GM12878 (cell line): ENCODE data around the gene MYO1H. TPM values are rescaled to one million over a fixed set of nuclear protein-coding genes. Genes with fewer than 3 reads are reported as not detected.

Experiments
- ATAC-seq: fragments of 200-7000 bp; cut with Tn5 transposase; 3 replicates; pipeline ENCODE4 v1.9.1; 2020; ENCODE audit warnings: mild to moderate bottlenecking, moderate library complexity
- BruUV-seq: library from RNA; stranded (reverse); fragments of 400-500 nt; replicated peaks from 2 replicates; lab custom pipeline; 2021; lab: Mats Ljungman, UMichigan
- CTCF ChIA-PET: fragments of 300-600 bp; sonication (Branson Sonifier 250); formaldehyde crosslinking; extraction: SDS; loops from one replicate; lab custom pipeline; 2021; ENCODE audit warnings: inconsistent platforms; lab: Yijun Ruan, JAX
- POLR2A ChIA-PET: fragments of 350-600 bp; formaldehyde crosslinking; extraction: SDS; loops from one replicate; lab custom pipeline; 2021; ENCODE audit warnings: inconsistent platforms; lab: Charles Lee
- RAD21 ChIA-PET: fragments of 300-600 bp; sonication (Branson Sonifier 250); formaldehyde crosslinking; loops from one replicate; lab custom pipeline; 2023; ENCODE audit warnings: antibody characterized with exemption; ENCODE audit not compliant: unreplicated experiment; lab: Charles Lee
- SMC1A ChIA-PET: fragments of 300-600 bp; sonication (Branson Sonifier 250); formaldehyde crosslinking; loops from one replicate; lab custom pipeline; 2023; ENCODE audit not compliant: unreplicated experiment, uncharacterized antibody; lab: Charles Lee
- DNase-seq: peaks from one replicate; pipeline ENCODE4 v3.0.0-alpha.2; 2011; ENCODE audit warnings: low read depth, low spot score
- FAIRE-seq: peaks from 3 replicates; lab custom pipeline; 2011; peaks lifted over from hg19 to GRCh38; lab: Jason Lieb, UNC
- H2AFZ ChIP-seq: 2 replicates; pipeline ENCODE4 v1.6.0; 2011; ENCODE audit warnings: low read depth, low read length, control low read depth; ENCODE audit not compliant: control insufficient read depth
- H3K27ac ChIP-seq: 2 replicates; pipeline ENCODE4 v1.5.1; 2011; ENCODE audit warnings: control low read depth; ENCODE audit not compliant: control insufficient read depth, insufficient read depth
- H3K27me3 ChIP-seq, 2 experiments: replicated peaks in 1 of 2; 2 replicates each; pipeline versions ENCODE4 v1.6.0 to v1.6.1; 2011; ENCODE audit warnings: low read length in 1 of 2; ENCODE audit not compliant: control insufficient read depth in 2 of 2, insufficient read depth in 2 of 2
- H3K36me3 ChIP-seq, 2 experiments: 2 replicates each; pipeline ENCODE4 v1.5.1; 2011; ENCODE audit warnings: low read length in 1 of 2; ENCODE audit not compliant: control insufficient read depth in 2 of 2, insufficient read depth in 2 of 2
- H3K4me1 ChIP-seq: 2 replicates; pipeline ENCODE4 v1.6.1; 2011; ENCODE audit warnings: mild to moderate bottlenecking, low read length, moderate library complexity, mixed read lengths; ENCODE audit not compliant: control insufficient read depth, insufficient read depth
- H3K4me2 ChIP-seq: 2 replicates; pipeline ENCODE4 v1.6.0; 2011; ENCODE audit warnings: control low read depth; ENCODE audit not compliant: control insufficient read depth, insufficient read depth
- H3K4me3 ChIP-seq: fragments of 200-600 bp; sonication (generic); 2 replicates; pipeline ENCODE4 v1.5.1; 2016
- H3K79me2 ChIP-seq: 2 replicates; pipeline ENCODE4 v1.6.0; 2011; ENCODE audit warnings: low read length; ENCODE audit not compliant: control insufficient read depth, insufficient read depth
- H3K9ac ChIP-seq: 2 replicates; pipeline ENCODE4 v1.8.0; 2011; ENCODE audit warnings: low read length, control low read depth, mixed read lengths; ENCODE audit not compliant: control insufficient read depth, insufficient read depth
- H3K9me3 ChIP-seq: replicated peaks from 3 replicates; pipeline ENCODE4 v1.5.1; 2011; ENCODE audit warnings: mild to moderate bottlenecking, low read length; ENCODE audit not compliant: control insufficient read depth, insufficient read depth
- H4K20me1 ChIP-seq: 2 replicates; pipeline ENCODE4 v1.6.0; 2011; ENCODE audit not compliant: control insufficient read depth, insufficient read depth
- BRCA1 ChIP-seq: IDR thresholded peaks from 2 replicates; pipeline ENCODE4 v1.6.1; 2011; ENCODE audit warnings: low read depth, low read length, improper control_type of control experiment
- CTCF ChIP-seq, 3 experiments: IDR thresholded peaks in 2 of 3; conservative IDR thresholded peaks in 1 of 3; 2 replicates each; pipeline ENCODE4 v1.5.1; 2011; ENCODE audit warnings: low read depth in 3 of 3, low read length in 3 of 3, mild to moderate bottlenecking in 3 of 3, control low read depth in 2 of 3, moderate library complexity in 2 of 3, inconsistent platforms in 1 of 3, mixed read lengths in 1 of 3; ENCODE audit not compliant: control insufficient read depth in 2 of 3, insufficient read depth in 1 of 3; ENCODE audit errors: extremely low read depth in 1 of 3
- E2F8 ChIP-seq: fragments of 450-650 bp; IDR thresholded peaks from 2 replicates; pipeline ENCODE4 v1.6.1; 2018; ENCODE audit warnings: mild to moderate bottlenecking, low read depth, moderate library complexity; ENCODE audit not compliant: partially characterized antibody
- GATAD2B ChIP-seq: fragments of 450-650 bp; conservative IDR thresholded peaks from 2 replicates; pipeline ENCODE4 v1.6.1; 2017; ENCODE audit warnings: low read depth, mild to moderate bottlenecking, moderate library complexity
- HSF1 ChIP-seq: fragments of 150-350 bp; IDR thresholded peaks from 2 replicates; pipeline ENCODE4 v1.6.1; 2014; ENCODE audit warnings: mild to moderate bottlenecking, low read depth, low read length
- MLLT1 ChIP-seq: fragments of 450-650 bp; IDR thresholded peaks from 2 replicates; pipeline ENCODE4 v1.6.1; 2016; ENCODE audit warnings: mild to moderate bottlenecking
- POLR2A ChIP-seq: IDR thresholded peaks from 2 replicates; pipeline ENCODE4 v1.6.1; 2011; ENCODE audit warnings: low read depth, mild to moderate bottlenecking, low read length
- RAD21 ChIP-seq: IDR thresholded peaks from 2 replicates; pipeline ENCODE4 v1.6.1; 2011; ENCODE audit warnings: mild to moderate bottlenecking, low read depth, low read length, moderate library complexity; ENCODE audit not compliant: insufficient read depth
- RELA ChIP-seq: fragments of 450-650 bp; IDR thresholded peaks from 2 replicates; pipeline ENCODE4 v1.8.0; 2014; ENCODE audit warnings: borderline replicate concordance; ENCODE audit not compliant: partially characterized antibody
- RELB ChIP-seq: fragments of 450-650 bp; IDR thresholded peaks from 2 replicates; pipeline ENCODE4 v1.6.1; 2017; ENCODE audit warnings: low read depth, mild to moderate bottlenecking, moderate library complexity
- SIN3A ChIP-seq: IDR thresholded peaks from 2 replicates; pipeline ENCODE4 v1.6.1; 2012; ENCODE audit warnings: low read depth, low read length, improper control_type of control experiment
- WRNIP1 ChIP-seq: IDR thresholded peaks from 2 replicates; pipeline ENCODE4 v1.6.1; 2011; ENCODE audit warnings: low read depth, low read length, improper control_type of control experiment, borderline replicate concordance
- WGBS: methylation state at CpG from one replicate; pipeline ENCODE4 v1.1.6; 2016; ENCODE audit warnings: low lambda C conversion rate; ENCODE audit not compliant: insufficient replicate concordance, insufficient coverage; ENCODE audit errors: missing lambda C conversion rate; 5-methylcytosine and 5-hydroxymethylcytosine counted together
- in situ Hi-C: fragments of 300-500 bp; cut with MboI; formaldehyde crosslinking; loops from 9 replicates; pipeline ENCODE4 v1.14.3; 2018; ENCODE audit warnings: mixed read lengths
- intact Hi-C: fragments of 100-400 bp; cut with micrococcal nuclease; formaldehyde crosslinking; loops from one replicate; pipeline ENCODE4 v1.14.2; 2022; ENCODE audit not compliant: unreplicated experiment
- polyA plus RNA-seq, 11 experiments: library from polyadenylated mRNA; depleted of rRNA in 4 of 11; unstranded in 6 of 11; stranded (reverse) in 5 of 11; fragments of >200 nt; fragmentation: Nextera tagmentation in 4 of 11; fragmentation: Illumina TruSeq in 1 of 11; extraction: Ambion mirVana in 4 of 11; extraction: Trizol in 1 of 11; gene quantifications; 1 replicate in 1 of 11; 2 replicates in 10 of 11; pipeline versions ENCODE4 v1.2.1 to v1.2.3, GENCODE V29; 2011 to 2016; ENCODE audit warnings: inconsistent platforms in 2 of 11, missing spikeins in 2 of 11, low read depth in 1 of 11
- total RNA-seq, 4 experiments: library from RNA; depleted of rRNA in 3 of 4; stranded (reverse); fragments of >200 nt in 3 of 4; fragmentation: Illumina TruSeq in 1 of 4; extraction: Trizol in 1 of 4; gene quantifications; 2 replicates each; pipeline versions ENCODE4 v1.2.1 to v1.2.3, GENCODE V29; 2013 to 2021

MYO1H gene
- total and polyA plus RNA-seq, 10 of the 15 experiments (the other 5 are each of a cell fraction or from before 2014, with no cell fraction given): 0.05 TPM; not detected in 9

GRCh38 chr12:109387425-109388166, 39.9 kb downstream of the MYO1H start:
- Histone ChIP-seq H3K4me2 (no peak overlapping the region), H3K27ac (no peak overlapping the region), H3K4me3 (no peak overlapping the region), H3K9me3 (no peaks in the 10 kb centered on the region; the same call in 2 of the 3 replicates), H3K4me1 (no peaks in the 10 kb centered on the region), H3K9ac (no peak overlapping the region), H3K36me3 (no peaks in the 10 kb centered on the region), H4K20me1 (no peaks in the 10 kb centered on the region), H2AFZ (no peak overlapping the region), H3K79me2 (no peaks in the 10 kb centered on the region), H3K27me3 (peaks cover 0 to 6% of the 10 kb centered on the region in 2 experiments; a peak in 1 of 4 replicates)
- in situ Hi-C loops (loop anchor here (5.0 kb wide), 1 partner anchor 120 kb away; no protein-coding TSS in a partner anchor), intact Hi-C loops (loop anchor here (10.0 kb wide), 1 partner anchor 253 kb away; no protein-coding TSS in a partner anchor)
- no peak for DNase-seq
- RAD21 ChIA-PET: no interaction called here
- ATAC-seq: peak; percentile 74
- SMC1A ChIA-PET: interaction anchor here (0.8 to 2.1 kb wide), 2 partner anchors 123 to 125 kb away, joined by 3 to 8 read pairs; no protein-coding TSS in a partner anchor
- BruUV-seq: no TSS peak
- FAIRE-seq: peak; percentile 18
- CTCF ChIA-PET: interaction anchor here (1.7 to 6.2 kb wide), 3 partner anchors 10 to 125 kb away, joined by 6 to 44 read pairs (median 6); no protein-coding TSS in a partner anchor
- POLR2A ChIA-PET: no interaction called here
- WGBS: 47% methylated on average over 9 of the region's 9 CpGs
- no peak for TF ChIP-seq BRCA1
- no peak for TF ChIP-seq GATAD2B
- TF ChIP-seq MLLT1: no peak
- TF ChIP-seq WRNIP1: no peak
- no peak for TF ChIP-seq RELB
- no peak for TF ChIP-seq HSF1
- TF ChIP-seq E2F8: no peak
- peak; percentile 39 to 57 (median 51); a peak in 5 of 6 replicates for TF ChIP-seq CTCF (IDR thresholded peaks at IDR 0.05 in 2 of 3, conservative IDR thresholded peaks at IDR 0.05 in 1 of 3; ENCODE audit: control insufficient read depth in 2 of 3, extremely low read depth in 1 of 3, insufficient read depth in 1 of 3, low read depth in 3 of 3, low read length in 3 of 3)
- TF ChIP-seq RAD21: 0 out of 2 replicates have a peak, but pooled peaks have one; percentile 13
- no peak for TF ChIP-seq SIN3A
- TF ChIP-seq POLR2A: no peak
- no peak for TF ChIP-seq RELA
